GM12873 (cell line): ENCODE data around the gene PDHX.

Experiments used
- TF ChIP-seq, protein P1 (sequence below): IDR thresholded peaks from 2 replicates; pipeline ENCODE4 v1.5.1; 2012; ENCODE audit warnings: low read depth, mild to moderate bottlenecking, moderate library complexity, low read length, control low read depth; ENCODE audit not compliant: insufficient read depth; ENCODE audit errors: missing control alignments

The PDHX gene

DNA sequence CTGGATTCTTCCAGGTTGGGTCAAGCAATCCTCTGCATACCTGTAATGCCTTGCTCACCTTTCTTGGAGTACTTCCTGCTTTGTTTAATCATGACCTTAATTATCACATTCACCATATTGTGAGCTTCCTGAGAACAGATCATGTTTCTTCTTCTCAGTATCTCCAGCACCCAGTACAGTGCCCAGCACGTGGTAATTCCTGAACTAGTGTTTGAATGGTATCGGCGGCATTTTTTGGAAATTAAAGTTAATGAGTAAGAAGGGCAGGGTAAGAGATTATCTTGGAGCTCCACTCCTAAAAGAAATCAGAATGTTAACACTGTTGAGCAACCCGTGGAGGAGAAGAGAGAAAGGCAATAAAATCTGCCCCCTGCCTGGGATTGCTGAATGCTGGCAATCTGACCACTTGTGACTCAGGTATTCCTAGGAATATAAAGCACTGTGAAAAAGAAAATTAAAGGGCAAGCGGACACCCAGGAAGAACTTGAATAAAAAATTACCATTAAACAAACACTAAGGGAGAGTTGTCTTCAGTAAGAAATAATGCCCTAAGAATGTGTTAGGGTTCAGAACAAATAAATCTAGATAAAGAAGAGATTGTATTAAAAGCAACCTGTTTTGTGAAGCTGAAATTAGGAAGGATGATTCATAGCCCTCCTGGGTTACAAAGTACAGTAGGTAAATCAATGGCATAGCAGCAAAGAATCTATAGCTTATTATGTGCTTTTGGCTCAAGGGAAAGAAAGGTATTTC, 92.9 kb downstream of the PDHX start:
- TF ChIP-seq, protein P1, sequence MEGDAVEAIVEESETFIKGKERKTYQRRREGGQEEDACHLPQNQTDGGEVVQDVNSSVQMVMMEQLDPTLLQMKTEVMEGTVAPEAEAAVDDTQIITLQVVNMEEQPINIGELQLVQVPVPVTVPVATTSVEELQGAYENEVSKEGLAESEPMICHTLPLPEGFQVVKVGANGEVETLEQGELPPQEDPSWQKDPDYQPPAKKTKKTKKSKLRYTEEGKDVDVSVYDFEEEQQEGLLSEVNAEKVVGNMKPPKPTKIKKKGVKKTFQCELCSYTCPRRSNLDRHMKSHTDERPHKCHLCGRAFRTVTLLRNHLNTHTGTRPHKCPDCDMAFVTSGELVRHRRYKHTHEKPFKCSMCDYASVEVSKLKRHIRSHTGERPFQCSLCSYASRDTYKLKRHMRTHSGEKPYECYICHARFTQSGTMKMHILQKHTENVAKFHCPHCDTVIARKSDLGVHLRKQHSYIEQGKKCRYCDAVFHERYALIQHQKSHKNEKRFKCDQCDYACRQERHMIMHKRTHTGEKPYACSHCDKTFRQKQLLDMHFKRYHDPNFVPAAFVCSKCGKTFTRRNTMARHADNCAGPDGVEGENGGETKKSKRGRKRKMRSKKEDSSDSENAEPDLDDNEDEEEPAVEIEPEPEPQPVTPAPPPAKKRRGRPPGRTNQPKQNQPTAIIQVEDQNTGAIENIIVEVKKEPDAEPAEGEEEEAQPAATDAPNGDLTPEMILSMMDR = no peak

DNA sequence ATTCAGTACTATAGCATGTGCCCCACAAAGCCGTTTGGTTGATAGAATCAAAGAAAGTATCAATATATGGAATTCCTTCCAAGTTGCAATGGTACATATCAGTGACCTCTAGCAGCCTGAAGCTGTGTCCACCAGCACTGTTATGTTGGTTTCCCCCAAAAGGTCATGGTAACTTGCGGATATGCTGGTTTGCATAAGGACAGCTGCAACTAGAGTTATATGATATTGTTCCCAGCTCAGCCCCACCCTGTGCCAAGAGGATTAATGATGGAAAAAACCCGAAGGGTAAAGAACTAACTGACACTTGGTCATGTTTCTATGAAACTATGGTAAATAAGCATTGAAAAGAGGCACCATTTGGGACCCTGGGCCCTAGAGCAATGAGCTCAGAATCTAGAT, 93.5 kb downstream of the PDHX start:
- TF ChIP-seq, protein P1 = no peak

DNA sequence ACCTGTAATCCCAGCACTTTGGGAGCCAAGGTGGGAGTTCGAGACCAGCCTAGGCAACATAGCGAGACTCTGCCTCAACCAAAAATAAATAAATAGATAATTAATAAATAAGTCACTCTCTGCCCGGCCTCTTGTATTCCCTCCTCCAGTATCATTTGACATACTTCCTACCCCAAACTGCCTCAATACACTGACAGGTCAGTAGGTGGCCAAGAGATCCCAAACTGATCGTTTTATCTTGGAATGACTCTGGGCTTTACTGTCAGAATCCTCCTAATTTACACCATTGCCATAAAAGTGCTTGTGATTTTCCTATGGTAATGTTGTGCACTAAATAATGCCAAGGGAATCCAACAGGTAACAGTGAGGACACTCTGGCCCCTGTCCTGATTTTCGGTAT, 94.2 kb downstream of the PDHX start:
- TF ChIP-seq, protein P1 = no peak

DNA sequence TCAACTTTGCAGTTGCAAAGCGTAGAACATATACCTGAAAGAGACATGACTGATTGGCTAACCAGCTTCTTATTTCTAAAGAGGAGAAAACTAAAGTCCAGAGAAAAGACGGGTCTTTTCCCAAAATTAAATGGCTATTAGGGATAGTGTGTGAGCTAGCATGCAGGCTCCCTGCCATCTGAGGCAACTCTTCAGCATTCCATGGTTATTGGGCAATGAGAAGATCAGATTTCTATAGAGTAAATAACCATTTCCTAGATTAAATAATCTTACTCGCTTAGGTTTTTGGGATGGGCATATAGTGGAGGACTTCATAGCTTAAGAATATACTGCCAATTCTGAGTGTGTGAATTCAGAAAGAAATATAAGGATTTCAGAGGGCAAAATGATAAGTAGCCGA, 95.0 kb downstream of the PDHX start:
- TF ChIP-seq, protein P1 = no peak

DNA sequence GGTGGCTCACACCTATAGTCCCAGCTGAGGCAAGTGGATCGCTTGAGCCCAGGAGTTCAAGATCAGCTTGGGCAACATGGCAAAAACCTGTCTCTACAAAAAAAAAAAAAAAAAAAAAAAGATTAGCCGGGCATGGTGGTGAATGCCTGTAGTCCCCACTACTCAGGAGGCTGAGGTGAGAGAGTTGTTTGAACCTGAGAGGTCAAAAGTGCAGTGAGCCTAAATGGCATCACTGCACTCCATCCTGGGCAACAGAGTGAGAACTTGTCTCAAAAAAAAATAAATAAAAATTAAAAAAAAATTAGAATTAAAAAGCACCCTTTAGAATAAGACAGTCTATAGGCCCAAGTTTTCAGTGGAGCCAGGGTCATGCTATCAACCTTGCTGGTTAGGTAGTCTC, 95.5 kb downstream of the PDHX start:
- TF ChIP-seq, protein P1 = no peak

DNA sequence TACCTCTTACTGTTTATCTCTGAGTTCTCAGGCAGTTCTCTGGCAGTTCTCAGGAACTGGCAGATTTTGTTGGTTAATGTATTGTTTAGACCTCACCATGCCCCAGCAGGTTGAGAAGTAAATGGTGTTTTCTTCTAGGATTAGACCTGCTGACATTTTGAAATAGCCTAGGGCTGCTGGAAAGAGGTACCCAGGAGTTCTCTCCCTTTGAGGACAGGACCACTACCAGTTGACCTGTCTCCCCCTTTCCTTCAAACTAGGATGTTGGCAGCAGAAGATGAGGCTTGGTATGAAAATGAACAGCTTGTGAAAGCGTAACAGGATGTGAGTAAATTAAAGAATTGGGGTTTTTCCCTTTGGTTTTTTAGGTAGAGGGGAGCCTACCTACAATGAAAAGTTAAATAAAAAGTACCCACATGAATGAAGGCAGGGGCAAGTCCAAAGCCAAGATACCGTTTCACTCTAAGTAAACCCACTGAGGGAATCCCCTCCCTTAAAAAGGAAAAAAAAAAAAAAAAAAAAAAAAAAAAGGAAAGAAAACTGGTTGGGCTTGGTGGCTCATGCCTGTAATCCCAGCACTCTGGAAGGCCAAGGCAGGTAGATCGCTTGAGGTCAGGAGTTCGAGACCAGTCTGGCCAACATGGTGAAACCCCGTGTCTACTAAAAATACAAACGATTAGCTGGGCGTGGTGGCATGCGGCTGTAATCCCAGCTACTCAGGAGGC, 96.2 kb downstream of the PDHX start:
- TF ChIP-seq, protein P1 = no peak

DNA sequence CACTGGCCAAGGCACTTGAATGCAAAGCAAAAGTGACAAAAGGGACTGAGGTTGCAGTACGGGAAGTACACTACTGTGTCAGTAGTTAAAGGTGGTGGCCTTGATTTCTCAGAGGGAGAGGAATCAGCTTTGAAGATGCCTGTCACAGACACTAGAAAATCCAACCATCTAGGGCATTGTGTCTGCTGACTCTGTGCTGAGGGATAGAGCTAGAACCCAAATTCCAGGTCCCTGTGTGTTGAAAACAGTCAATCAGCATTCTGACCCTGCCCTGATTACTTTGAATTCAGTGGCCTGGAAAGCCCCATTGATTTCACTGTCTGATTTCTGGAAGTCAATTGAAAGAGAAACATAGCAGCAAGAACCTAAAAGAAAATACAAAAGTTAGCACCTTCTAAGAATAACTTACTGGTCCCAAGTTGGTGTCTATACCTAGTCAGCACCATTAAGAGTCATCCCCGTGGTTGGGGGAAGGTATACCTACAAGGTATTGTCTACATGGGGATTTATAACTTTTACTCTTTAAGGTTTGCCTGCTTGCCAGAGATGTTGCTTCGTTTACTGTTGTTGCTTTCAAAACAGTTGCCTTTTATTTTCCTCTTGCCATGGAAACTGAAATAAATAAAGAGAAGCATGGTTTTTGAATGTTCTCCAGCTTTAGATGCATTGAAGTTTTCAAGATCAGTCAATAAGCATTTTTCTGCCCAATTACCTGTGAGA, 97.3 kb downstream of the PDHX start:
- TF ChIP-seq, protein P1 = no peak
